GM18526 (cell line): ENCODE results near the gene VANGL1.

Source experiments
- POLR2A ChIP-seq: IDR thresholded peaks from 3 replicates; pipeline ENCODE4 v1.6.1; 2011; ENCODE audit not compliant: insufficient read length; ENCODE audit errors: extremely low read depth

The VANGL1 gene

DNA sequence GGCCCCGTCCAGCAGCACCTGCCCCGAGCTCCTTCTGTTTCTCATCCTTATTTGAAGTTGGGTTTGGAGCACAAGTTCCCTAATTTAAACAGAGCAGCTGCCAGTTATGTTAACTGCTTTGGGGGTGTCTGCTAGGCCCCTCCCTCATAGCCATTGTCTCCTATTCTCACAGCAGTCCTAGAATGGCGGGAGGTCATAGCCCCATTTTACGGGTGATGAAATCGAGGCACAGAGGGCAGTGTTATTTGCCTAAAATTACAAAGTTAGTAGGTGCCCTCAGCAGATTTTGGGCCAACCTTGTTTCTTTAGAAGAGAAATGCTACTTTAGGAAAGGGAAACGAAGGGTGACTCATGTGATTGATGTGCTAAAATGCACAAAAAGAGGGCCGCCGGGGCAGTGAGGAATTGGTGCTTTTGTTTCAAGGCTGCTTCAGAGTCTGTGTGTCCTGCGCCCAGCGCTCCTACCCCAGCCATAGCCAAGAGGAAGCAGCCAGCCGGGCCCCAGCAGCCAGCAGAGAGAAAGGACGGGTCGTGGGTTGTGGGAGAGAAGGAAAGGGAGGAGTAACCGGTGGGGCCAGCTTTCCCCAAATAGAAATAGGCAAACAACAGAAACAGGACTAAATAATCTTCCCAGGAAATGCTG is 13.0 kb downstream of the VANGL1 start:
- no peak for TF ChIP-seq POLR2A

- no peak for TF ChIP-seq POLR2A
Measured at GRCh38 chr1:115655306-115655663, 13.5 kb downstream of the VANGL1 start.

- no peak for TF ChIP-seq POLR2A
Measured at GRCh38 chr1:115655916-115656315, 14.1 kb downstream of the VANGL1 start.

DNA sequence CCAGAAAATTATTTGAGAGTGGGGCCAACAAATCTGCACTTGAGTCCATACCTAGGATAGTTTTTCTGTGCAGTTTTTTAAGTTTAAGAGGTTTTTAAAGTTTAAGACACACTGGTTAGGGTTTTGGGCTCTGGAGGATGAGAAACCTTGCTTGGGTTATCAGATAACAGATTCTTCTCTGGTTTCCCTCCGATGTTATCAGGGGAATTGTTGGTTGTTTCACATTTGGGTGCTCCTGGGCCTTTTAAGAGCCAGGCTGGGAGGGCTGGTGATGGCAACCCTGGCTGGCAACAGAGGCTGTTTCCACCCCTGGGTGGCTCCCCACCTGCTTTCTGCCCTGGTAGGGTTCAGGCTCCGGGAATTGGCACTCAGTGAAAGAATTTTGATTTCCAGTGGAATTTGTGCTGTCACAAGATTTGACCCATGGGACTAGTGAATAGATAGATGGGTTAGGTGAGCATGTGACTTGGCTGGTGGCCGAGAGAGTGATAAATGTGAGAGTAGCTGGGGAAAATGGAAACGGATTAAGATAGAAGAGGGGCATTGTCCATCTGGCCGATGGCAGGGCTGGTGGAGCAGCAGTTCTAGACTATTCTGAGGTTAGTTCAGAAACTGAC is 14.8 kb downstream of the VANGL1 start:
- TF ChIP-seq POLR2A: no peak

GRCh38 chr1:115658646-115659045 is 16.9 kb downstream of the VANGL1 start:
- no peak for TF ChIP-seq POLR2A

GRCh38 chr1:115660151-115660550 is 18.4 kb downstream of the VANGL1 start:
- TF ChIP-seq POLR2A: no peak

GRCh38 chr1:115661157-115661556 is 19.4 kb downstream of the VANGL1 start:
- no peak for TF ChIP-seq POLR2A

GRCh38 chr1:115665319-115666096 is 23.7 kb downstream of the VANGL1 start:
- TF ChIP-seq POLR2A: no peak

- no peak for TF ChIP-seq POLR2A
Measured at GRCh38 chr1:115666206-115666605, 24.4 kb downstream of the VANGL1 start.

GRCh38 chr1:115666702-115667101 is 24.9 kb downstream of the VANGL1 start:
- no peak for TF ChIP-seq POLR2A

- no peak for TF ChIP-seq POLR2A
Measured at GRCh38 chr1:115668579-115668978, 26.8 kb downstream of the VANGL1 start.

GRCh38 chr1:115669002-115669673 is 27.4 kb downstream of the VANGL1 start:
- no peak for TF ChIP-seq POLR2A

DNA sequence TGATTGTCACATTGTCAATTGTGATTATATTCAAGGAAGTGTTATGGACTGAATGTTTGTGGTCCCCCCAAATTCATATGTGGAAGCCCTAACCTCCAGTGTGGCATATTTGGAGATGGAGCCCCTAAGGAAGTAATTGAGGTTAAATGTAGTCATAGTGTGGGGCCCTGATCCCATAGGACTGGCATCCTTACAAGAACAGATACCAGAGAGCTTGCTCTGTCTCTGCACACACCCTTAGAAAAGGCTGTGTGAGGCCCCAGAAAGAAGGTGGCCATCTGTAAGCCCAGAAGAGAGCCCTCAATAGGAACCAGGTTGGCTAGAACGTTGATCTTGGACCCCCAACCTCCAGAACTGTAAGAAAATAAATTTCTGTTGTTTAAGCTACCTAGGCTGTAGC is 28.1 kb downstream of the VANGL1 start:
- TF ChIP-seq POLR2A: no peak

- TF ChIP-seq POLR2A: no peak
Measured at GRCh38 chr1:115670476-115671175, 28.9 kb downstream of the VANGL1 start.

DNA sequence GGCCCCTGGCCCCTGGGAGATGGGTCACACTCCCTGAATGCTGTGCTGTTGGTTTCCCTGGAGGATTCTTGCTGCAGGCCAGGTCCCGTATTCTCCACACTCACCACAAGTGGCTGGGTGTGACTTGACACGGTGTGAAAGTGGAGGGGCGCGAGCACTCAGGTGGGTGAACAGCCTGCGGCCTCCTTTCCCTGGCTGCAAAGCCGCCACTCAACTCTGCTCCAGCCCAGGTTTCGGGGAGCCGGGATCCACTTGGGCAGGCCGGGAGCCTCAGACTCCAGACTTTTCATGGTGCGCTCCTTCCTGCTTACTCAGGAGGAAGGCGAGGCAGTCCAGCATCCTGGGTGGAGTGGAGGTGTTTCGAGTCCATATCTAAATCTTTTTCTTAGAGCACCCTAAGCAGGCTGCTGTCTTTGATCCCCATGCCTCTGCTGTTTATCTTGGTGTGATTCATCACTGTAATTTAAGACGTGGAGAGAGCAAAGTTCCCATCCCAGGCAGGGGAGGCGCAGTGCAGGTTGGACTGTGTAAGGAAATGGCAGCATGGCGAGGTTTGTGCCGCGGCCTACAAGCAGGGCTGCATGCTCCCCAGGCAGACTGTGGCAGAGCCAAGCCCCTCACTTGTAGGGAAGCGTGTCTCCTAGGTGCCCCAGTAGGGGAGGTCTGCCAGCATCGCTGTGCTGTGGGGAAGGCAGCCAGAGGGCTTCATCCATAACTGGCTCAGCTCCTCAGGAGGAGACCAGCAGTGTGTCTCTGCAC is 29.6 kb downstream of the VANGL1 start:
- TF ChIP-seq POLR2A: no peak
